ENCODE data around the gene PPIF. TPM values are rescaled to one million over a fixed set of nuclear protein-coding genes. Genes with fewer than 3 reads are reported as not detected.
A peak's percentile ranks its signal among the peaks of the same experiment; 100 is the strongest.

Gene PPIF
- total and polyA plus RNA-seq, 2 donors (not counting 1 experiment from before 2014, with no cell fraction given) = 50.4 to 100 TPM

- ATAC-seq (ENCODE audit: low read depth) = no peak
Observed at GRCh38 chr10:79329529-79329928, 17.7 kb upstream of the PPIF start.

More at GRCh38 chr10:79329529-79329928, 17.7 kb upstream of the PPIF start:
- Mint-ChIP-seq H3K4me3 (no peak overlapping the region), H3K9me3 (ENCODE audit: insufficient read depth) (no peaks in the 10 kb centered on the region), H3K27me3 (no peaks in the 10 kb centered on the region), H3K4me1 (peaks cover 20% of the 10 kb centered on the region), H3K27ac (peak overlapping the region; percentile 10)
- H3K27ac ChIP-seq (ENCODE audit: low read length in 2 of 2) = no peak overlapping the region
- H3K9me3 ChIP-seq (ENCODE audit: control extremely low read depth in 1 of 3, control insufficient read depth in 2 of 3, insufficient read depth in 1 of 3, low read length in 2 of 3) = peaks cover 0 to 4% (median 2%) of the 10 kb centered on the region in 3 donors
- no peak overlapping the region for H2AFZ ChIP-seq (ENCODE audit: insufficient read depth, low read depth, low read length, poor library complexity, severe bottlenecking)
- H3K4me3 ChIP-seq (ENCODE audit: control extremely low read depth in 1 of 5, extremely low read depth in 1 of 5, insufficient read depth in 1 of 5, low read depth in 2 of 5, low read length in 4 of 5) = no peak overlapping the region
- H4K20me1 ChIP-seq (ENCODE audit: control insufficient read depth, insufficient read depth, low read length, poor library complexity, severe bottlenecking) = no peaks in the 10 kb centered on the region
- no peaks in the 10 kb centered on the region for H3K36me3 ChIP-seq (replicated peaks in 1 of 2; ENCODE audit: control extremely low read depth in 1 of 2, control insufficient read depth in 1 of 2, extremely low read depth in 1 of 2, insufficient read depth in 2 of 2, low read length in 1 of 2)
- no peaks in the 10 kb centered on the region for H3K27me3 ChIP-seq (replicated peaks in 1 of 4; ENCODE audit: control extremely low read depth in 1 of 4, control insufficient read depth in 3 of 4, insufficient read depth in 4 of 4, low read length in 3 of 4)
- no peak overlapping the region for H3K4me2 ChIP-seq (replicated peaks; ENCODE audit: low read depth, low read length, poor library complexity, severe bottlenecking)
- ChIA-PET POLR2A (no interaction called here), CTCF (no interaction called here)
- H3K9ac ChIP-seq (ENCODE audit: low read length) = no peak overlapping the region
- TF ChIP-seq EZH2 (IDR thresholded peaks at IDR 0.05; ENCODE audit: borderline replicate concordance, insufficient read depth, low read depth, low read length, poor library complexity, severe bottlenecking) (no peak), CTCF (IDR thresholded peaks at IDR 0.05) (no peak)
- H3K4me1 ChIP-seq (ENCODE audit: control insufficient read depth in 2 of 2, insufficient read depth in 2 of 2, low read length in 2 of 2) = peaks cover 8 to 13% of the 10 kb centered on the region in 2 donors
- DNase-seq = no peak
- 89% methylated on average over 9 of the region's 9 CpGs for WGBS (ENCODE audit: insufficient coverage)
- no peaks in the 10 kb centered on the region for H3K79me2 ChIP-seq (ENCODE audit: control insufficient read depth, insufficient read depth, low read length)
- intact Hi-C loops (cut with micrococcal nuclease) = no loop called here
